Fibroblast of skin of back (primary cell): Measurements from ENCODE around the gene APCDD1L.
A peak's percentile ranks its signal among the peaks of the same experiment; 100 is the strongest.
"Not testable (repeated sequence)": the region's sequence is repeated elsewhere in the genome, so short reads cannot be mapped to it uniquely, and the experiment has no call there.

Experiments
- DNase-seq: peaks from one replicate; pipeline ENCODE4 v3.0.0-alpha.2; 2013

APCDD1L gene

DNA sequence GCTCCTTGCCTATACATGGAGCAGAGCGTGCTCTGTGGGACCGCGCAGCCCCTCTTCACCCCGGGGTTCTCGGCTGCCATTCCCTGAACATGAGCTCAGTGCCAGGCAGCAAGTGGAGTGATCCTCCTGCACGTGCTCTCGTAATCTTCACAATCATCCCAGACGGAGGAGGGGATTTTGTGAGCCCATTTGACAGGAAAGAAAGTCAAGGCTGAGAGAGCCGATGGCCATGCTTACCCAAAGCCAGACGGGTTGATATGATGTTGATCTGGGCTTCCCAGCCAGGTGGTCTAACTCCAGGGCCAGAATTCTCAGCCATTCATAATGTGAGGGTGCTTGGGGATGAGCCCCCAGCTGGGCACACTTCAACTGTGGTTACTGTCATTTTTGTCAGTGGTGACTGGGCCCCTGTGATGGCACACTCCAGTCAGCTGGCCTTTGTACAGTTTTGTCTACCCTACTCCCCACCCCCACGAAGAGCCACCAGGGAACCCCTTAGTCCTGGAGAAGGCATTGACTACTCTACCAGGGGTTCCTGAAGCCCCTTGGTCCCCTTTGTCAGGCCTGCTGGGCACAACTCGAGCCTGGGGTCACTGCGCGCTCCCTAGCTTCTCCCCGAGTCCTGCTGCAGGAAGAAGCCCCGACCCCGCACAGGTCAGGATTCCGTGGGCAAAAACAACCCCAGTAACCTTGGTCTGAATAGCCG lies 1.5 kb downstream of the APCDD1L start:
- no peak for DNase-seq

DNA sequence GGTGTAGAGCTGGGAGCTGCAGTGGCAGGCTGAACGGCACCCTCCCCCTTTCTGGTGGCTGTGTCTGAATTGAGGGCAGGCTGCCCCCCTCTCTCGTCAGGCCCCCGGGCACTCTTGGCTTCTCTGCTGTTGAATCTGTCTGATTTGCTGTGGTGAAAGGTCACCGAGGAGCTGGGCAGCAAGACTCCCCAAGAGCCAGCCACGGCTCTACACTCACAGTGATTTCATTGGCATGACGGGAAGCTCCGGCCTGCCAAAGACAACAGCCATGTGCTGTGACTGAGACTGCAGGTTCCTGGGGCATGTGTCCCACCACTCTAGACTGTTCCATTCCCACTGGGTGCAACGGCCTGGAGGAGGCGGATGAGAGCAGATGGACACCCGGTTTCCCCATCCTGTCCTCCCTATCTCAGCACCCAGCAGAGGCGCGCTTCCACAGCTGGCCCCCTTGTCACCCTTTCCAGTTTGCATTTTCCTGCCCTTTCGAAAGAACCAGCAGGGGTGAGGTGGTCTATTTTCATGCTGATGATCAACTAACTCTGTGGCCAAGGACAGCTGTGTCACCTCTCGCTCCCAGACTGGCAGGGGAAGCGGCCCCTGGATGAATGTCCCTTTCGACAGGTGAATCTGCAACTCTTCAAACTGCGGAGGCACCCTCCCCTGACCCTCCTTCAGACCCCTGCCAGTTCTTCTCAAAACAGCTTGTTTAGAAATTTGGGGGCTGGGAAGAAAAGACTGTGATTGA lies 2.2 kb downstream of the APCDD1L start:
- peak; percentile 33 for DNase-seq

DNA sequence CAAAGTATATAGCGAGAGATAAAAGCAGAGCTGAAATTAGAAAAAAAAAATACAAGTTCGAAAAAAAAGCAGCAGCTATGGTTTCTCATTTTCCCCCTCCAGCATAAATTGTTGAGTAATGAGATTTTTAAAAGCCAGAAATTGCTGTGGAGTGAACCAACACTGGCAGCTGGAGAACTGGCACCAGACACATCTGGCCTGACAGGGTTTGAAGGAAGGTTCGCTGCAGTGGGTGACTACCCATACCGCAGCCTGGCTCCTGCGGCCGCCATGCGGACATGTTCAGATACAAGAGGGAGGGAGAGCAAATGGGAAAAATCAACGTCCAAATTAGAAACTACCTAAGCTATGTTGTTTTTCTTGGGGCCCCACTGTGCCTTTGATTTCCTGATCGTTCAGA lies 3.3 kb downstream of the APCDD1L start:
- DNase-seq: no peak

DNA sequence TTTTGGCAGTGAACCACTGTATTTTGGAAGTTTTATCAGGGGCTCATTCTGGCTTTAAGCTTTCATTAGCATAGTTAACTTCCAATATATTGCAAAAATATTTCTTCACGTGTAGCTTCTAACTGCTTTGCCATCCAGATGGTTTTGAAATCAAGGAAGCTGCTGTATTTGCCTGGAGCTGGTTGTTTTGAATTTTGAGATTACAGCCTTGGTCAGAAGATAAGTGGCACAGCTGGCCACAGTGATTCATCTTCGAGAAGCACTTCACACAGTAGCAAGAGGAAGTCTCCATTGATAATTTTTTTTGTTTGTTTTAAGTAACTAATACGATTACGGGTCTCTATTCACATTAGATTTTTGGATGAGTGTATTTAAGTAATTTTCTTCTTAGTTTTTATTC lies 3.8 kb downstream of the APCDD1L start:
- DNase-seq: peak; percentile 42

GRCh38 chr20:58510921-58511320 lies 4.3 kb downstream of the APCDD1L start:
- DNase-seq: no peak

DNA sequence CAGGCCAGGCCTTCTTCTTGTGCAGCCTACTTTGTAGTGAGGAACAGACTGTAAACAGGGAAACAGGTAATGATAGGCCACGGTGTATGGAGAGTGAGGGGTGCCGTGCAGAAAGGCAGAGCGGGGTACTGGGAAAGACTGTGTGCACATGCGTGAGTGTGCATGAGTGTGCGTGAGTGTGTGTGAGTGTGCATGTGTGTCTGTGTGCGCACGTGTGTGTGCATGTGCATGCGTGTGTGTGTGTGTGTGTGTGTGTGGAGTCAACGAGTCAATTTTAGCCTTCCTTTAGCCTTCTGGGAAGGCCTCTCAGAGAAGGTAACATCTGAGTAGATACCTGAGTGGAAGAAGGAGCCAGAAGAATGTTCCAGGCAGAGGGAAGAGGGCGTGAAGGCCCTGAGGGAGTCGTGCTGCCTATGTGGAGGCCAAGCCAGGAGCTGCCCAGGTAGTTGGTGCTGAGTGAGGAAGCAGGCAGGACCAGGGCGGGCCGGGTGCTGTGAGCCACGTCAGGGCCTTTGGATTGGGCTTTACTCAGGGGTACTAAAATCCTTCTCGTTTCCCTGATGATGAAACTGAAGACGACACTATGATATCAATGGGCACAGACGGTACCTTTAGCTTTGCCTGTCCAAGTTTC lies 6.3 kb downstream of the APCDD1L start:
- no peak for DNase-seq

DNA sequence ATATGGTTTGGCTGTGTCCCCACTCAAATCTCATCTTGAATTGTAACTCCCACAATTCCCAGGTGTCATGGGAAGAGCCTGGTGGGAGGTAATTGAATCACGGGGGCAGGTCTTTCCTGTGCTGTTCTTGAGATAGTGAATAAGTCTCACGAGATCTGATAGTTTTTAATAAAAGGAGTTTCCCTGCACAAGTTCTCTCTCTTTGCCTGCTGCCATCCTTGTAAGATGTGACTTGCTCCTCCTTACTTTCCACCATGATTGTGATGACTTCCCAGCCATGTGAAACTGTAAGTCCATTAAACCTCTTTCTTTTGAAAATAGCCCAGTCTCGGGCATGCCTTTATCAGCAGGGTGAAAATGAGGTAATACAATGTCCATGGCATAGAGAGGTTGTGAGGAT lies 8.2 kb downstream of the APCDD1L start:
- DNase-seq: not testable (repeated sequence)

DNA sequence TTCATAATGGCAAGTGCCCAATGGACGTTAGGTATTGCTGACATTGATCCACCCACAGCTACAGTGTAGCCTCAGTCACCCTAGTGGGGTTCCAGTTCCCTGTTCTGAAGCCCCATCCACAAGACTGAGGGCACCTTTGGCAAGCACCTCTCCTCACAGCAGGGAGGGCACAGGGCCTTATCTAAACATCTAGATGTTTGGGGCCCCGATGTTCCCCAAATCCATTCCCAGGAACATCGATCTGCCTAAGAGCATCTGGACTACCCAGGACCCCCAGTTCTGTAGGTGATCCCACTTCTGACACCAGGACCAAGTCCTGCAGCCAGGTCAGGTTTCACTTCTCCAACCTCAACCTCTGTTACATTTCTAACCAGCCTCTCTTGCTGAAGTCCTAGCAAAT lies 10.6 kb downstream of the APCDD1L start:
- no peak for DNase-seq

- no peak for DNase-seq
Observed at GRCh38 chr20:58503668-58504067, 11.5 kb downstream of the APCDD1L start.

GRCh38 chr20:58500256-58500655 lies 14.9 kb downstream of the APCDD1L start:
- DNase-seq: no peak

DNA sequence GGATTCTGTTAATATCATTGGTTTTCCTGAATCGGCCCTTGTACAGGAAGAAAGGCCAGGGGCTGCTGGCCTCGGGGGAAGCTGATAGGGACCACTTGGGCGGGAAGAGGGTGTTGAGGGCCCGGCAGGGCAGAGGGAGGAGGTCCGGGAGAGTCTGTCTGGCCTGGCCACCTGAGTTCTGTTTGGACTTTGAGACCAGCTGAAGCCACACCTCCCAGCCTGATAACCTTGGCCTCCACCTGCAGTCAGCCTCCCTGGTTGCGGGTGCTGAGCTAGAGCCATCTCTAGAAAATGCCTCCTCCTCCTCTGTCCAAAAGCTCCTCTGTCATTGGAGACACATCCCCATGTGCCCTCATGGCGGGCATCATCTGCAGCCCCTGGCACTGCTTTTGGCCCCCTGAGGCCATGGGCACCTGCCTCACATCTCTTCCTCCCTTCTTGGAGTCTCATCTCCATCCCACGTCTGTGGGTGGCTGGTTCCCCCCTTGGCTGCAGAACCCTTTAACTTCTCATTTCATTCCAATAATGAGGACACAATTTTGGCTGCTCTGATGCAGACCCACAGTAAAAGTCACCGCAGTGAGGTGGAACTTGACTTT lies 16.6 kb downstream of the APCDD1L start:
- DNase-seq: no peak

GRCh38 chr20:58497724-58498469 lies 17.3 kb downstream of the APCDD1L start:
- DNase-seq: no peak

- DNase-seq: no peak
Observed at GRCh38 chr20:58497076-58497641, 18.0 kb downstream of the APCDD1L start.

DNA sequence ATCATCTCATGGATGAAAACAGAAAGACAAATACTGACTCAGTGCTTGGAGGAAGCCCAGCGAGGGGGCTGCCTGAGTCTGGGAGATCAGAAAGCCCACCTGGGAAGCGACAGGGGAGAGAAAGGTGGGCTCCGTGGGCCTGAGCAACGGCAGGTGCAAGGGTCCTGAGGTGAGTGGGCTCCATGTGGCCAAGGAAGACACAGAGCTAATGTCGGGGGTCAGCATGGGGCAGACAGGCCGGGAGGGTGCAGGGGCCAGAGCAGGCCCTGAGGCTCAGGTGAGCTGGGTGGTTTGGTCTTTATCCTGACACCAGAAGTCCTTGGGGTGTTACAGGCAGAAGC lies 18.8 kb downstream of the APCDD1L start:
- no peak for DNase-seq

DNA sequence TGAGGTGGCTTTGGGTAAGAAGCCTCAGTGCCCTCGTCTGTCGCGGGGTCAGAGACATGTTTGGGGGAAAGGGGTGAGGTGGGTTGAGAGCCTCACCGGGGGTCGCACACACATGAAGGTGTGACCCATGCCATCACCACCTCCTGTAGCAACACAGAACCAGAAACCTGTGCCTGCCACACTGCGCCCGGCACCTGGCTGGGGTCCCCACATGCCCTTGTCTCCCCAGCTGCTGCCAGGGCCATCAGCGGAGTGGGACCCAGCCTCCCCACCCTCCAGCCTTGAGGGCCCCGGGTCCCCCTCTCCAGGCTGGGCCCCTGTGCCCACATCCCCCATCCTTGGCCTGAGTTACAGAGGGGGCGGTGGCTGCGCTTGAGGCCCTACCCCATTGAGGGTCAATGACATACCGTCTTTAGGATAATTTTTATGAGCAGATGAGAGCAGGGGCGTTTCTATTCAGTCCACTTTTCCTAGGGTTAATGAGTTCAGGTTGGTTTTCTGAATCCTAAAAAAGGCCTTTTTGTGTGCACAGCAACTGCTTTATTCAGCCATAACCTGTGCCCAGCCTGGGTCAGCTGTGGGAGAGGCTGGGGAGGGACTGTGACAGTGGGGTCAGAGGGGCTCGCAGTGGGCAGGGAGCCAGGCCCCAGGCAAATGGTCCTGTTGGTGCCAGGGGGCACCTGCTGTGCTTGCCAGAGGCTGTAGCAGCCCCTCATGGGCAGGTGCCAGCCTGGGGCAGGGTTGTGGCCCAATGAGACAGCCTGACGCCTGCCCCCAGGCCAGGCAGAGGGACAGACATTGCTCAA lies 19.4 kb downstream of the APCDD1L start:
- DNase-seq: no peak

DNA sequence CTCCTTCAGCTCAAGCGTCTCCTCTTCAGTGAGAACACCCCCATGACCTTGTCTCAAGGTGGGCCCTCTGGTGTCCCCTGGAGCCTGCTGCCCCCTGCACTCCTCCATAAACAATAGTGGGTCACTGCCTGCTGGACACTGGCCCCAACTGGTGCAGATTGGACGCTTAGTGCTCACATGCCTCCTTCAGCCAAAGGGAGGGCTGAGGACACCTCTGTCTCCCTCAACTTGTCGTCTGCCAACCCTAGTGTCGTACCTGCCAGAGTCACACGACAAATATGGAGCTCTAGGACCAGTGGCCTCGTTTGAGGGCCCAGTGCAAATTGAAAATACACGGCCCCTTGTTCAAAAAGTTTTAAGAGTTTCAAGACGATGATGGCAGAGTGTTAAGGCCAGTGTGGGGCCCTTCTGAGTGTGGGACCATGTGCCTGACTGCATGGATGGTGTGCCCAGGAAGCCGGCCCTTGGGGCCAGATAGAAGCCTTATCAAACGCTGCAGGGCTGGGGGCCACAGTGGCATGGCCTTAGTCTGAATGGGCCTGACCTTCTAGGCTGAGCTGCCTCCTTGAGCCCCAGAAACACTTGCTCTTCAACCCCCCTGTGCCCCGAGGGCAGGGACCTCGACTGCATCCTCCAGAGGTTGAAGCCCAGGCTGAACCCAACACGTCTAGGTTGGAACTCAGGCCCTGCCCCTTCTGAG lies 20.1 kb downstream of the APCDD1L start:
- DNase-seq: no peak

DNA sequence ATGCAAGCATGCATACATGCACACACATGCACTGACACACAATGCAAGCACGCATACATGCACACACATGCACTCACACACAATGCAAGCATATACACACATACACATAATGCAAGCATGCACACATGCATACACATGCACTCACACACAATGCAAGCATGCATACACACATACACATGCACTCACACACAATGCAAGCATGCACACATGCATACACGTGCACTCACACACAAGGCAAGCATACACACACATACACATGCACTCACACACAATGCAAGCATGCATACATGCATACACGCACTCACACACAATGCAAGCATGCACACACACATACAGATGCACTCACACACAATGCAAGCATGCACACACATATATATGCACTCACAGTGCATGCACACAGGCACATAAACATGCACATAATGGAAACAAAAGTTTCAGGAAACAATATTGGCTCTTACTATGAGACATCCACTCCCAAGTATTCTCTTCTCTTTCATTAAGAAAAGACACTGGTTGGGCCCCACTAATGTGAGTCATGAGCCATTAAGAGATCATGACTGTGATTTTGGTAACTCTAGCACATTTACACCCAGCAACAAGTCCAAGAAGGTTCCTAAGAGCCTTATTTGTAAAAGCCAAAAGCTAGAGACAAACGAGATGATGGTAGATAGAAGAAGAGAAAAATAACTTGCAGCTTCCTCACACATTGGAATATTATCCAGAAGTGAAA lies 22.2 kb downstream of the APCDD1L start:
- no peak for DNase-seq

- no peak for DNase-seq
Observed at GRCh38 chr20:58492074-58492718, 23.0 kb downstream of the APCDD1L start.

DNA sequence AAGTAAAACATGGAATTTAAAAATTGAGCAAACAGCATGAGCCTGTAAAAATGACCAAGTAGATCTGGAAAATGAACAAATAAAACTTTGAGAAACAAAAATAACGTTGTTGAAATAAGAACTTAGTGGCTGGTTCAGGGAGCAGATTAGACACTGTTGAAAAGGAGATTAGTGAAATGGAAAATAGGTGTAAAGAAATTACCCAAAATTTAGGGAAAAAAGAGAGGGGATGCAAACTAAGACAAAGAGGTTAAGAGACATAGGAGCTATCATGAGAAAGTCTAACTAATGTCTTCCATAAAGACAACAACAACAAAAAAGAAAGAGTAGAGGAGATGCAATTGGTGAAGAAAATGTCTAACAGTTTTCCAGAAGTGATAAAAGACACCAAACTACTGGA lies 29.0 kb downstream of the APCDD1L start:
- DNase-seq: no peak

DNA sequence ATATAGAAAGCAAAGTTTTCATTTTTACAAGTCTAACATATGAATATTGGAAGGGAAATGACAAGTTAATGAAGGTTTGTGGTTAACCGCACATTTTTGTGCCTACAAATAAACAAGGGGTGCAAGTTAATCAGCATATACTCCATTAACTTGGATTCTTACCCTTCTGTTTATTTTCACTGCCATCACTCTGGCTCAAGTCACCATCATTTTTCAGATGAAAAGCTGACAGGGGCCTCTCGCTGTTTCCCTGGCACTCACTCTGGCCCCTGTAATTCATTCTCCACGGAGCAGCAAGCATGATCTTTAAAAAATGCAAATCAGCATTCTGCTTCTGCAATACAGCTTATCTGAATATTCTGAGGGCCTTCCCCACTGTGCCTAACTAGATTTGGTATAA lies 29.8 kb downstream of the APCDD1L start:
- no peak for DNase-seq
